Measurements from ENCODE around the gene TMEM41B.

The TMEM41B gene

GRCh38 chr11:9269492-9270013 is 44.8 kb downstream of the TMEM41B start:
- DNase-seq (no peak), ATAC-seq (ENCODE audit: insufficient read depth, low read depth) (no peak)
- Histone ChIP-seq H3K27ac (ENCODE audit: low read length) (no peak overlapping the region), H3K9me3 (ENCODE audit: insufficient read depth, low read length, severe bottlenecking) (no peaks in the 10 kb centered on the region), H3K27me3 (ENCODE audit: insufficient read depth, low read length, poor library complexity) (peaks cover 32% of the 10 kb centered on the region), H3K4me1 (ENCODE audit: insufficient read depth, low read length) (peaks cover 10% of the 10 kb centered on the region), H3K9ac (ENCODE audit: low read depth, low read length) (no peak overlapping the region), H3K4me3 (ENCODE audit: low read depth in 1 of 2, low read length in 2 of 2) (no peak overlapping the region), H3K36me3 (ENCODE audit: insufficient read depth, low read length) (no peaks in the 10 kb centered on the region), H4K20me1 (ENCODE audit: insufficient read depth, low read length) (peaks cover 4% of the 10 kb centered on the region; the same call in 1 of the 2 replicates), H3K4me2 (ENCODE audit: insufficient read depth, low read length) (no peak overlapping the region), H3K79me2 (ENCODE audit: insufficient read depth, low read length) (no peaks in the 10 kb centered on the region), H2AFZ (ENCODE audit: low read depth, low read length) (no peak overlapping the region)
- no peak for TF ChIP-seq EZH2 (IDR thresholded peaks at IDR 0.05; ENCODE audit: borderline replicate concordance, low read depth, low read length, severe bottlenecking)
- TF ChIP-seq, protein P1, sequence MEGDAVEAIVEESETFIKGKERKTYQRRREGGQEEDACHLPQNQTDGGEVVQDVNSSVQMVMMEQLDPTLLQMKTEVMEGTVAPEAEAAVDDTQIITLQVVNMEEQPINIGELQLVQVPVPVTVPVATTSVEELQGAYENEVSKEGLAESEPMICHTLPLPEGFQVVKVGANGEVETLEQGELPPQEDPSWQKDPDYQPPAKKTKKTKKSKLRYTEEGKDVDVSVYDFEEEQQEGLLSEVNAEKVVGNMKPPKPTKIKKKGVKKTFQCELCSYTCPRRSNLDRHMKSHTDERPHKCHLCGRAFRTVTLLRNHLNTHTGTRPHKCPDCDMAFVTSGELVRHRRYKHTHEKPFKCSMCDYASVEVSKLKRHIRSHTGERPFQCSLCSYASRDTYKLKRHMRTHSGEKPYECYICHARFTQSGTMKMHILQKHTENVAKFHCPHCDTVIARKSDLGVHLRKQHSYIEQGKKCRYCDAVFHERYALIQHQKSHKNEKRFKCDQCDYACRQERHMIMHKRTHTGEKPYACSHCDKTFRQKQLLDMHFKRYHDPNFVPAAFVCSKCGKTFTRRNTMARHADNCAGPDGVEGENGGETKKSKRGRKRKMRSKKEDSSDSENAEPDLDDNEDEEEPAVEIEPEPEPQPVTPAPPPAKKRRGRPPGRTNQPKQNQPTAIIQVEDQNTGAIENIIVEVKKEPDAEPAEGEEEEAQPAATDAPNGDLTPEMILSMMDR (IDR thresholded peaks at IDR 0.05; ENCODE audit: borderline replicate concordance, extremely low read depth, low read length, poor library complexity, severe bottlenecking) = no peak

DNA sequence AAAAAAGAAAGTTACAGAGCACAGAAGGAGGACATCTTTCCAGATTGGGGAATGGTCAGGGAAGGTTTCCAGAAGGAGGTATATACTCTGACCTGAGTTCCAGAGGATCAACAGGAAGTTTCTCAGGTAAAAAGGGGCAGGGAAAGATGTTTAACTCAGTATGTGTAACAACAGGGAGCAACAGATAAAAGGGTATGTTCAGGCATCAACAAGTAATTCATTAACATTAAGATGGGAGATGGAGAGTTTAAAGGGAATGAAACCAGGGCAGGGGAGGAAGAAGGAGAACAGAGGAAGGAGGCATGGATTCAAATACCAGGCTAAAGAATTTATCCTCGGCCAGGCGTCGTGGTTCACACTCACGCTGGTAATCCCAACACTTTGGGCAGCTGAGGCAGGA is 46.7 kb downstream of the TMEM41B start:
- peaks cover 18% of the 10 kb centered on the region for H3K4me1 ChIP-seq (ENCODE audit: insufficient read depth, low read length)
- no peak overlapping the region for H3K27ac ChIP-seq (ENCODE audit: low read length)
- H4K20me1 ChIP-seq (ENCODE audit: insufficient read depth, low read length) = peaks cover 4% of the 10 kb centered on the region; the same call in 1 of the 2 replicates
- H3K79me2 ChIP-seq (ENCODE audit: insufficient read depth, low read length) = no peaks in the 10 kb centered on the region
- H3K9me3 ChIP-seq (ENCODE audit: insufficient read depth, low read length, severe bottlenecking) = no peaks in the 10 kb centered on the region
- H3K4me3 ChIP-seq (ENCODE audit: low read depth in 1 of 2, low read length in 2 of 2) = no peak overlapping the region
- no peaks in the 10 kb centered on the region for H3K36me3 ChIP-seq (ENCODE audit: insufficient read depth, low read length)
- no peak overlapping the region for H2AFZ ChIP-seq (ENCODE audit: low read depth, low read length)
- H3K9ac ChIP-seq (ENCODE audit: low read depth, low read length) = no peak overlapping the region
- no peak for ATAC-seq (ENCODE audit: insufficient read depth, low read depth)
- TF ChIP-seq, protein P1 (IDR thresholded peaks at IDR 0.05; ENCODE audit: borderline replicate concordance, extremely low read depth, low read length, poor library complexity, severe bottlenecking) = no peak
- no peak for TF ChIP-seq EZH2 (IDR thresholded peaks at IDR 0.05; ENCODE audit: borderline replicate concordance, low read depth, low read length, severe bottlenecking)
- H3K4me2 ChIP-seq (ENCODE audit: insufficient read depth, low read length) = no peak overlapping the region
- H3K27me3 ChIP-seq (ENCODE audit: insufficient read depth, low read length, poor library complexity) = peaks cover 41% of the 10 kb centered on the region
- DNase-seq = no peak

DNA sequence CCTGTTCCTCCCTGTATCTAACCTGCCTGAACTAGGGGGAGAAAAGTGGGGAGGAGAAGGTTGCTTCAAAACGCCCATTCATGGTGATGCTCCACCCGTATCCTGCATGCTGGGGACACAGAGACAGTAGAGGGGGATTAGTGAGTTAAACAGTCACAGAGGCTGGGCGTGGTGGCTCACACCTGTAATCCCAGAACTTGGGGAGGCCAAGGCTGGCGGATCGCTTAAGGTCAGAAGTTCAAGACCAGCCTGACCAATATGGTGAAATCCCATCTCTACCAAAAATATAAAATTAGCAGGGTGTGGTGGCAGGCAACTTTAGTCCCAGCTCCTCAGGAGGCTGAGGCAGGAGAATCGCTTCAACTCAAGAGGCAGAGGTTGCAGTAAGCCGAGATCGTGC is 47.5 kb downstream of the TMEM41B start:
- ATAC-seq (ENCODE audit: insufficient read depth, low read depth) (no peak), DNase-seq (no peak)
- H2AFZ ChIP-seq (ENCODE audit: low read depth, low read length) = no peak overlapping the region
- no peak overlapping the region for H3K27ac ChIP-seq (ENCODE audit: low read length)
- H3K9me3 ChIP-seq (ENCODE audit: insufficient read depth, low read length, severe bottlenecking) = no peaks in the 10 kb centered on the region
- peaks cover 45% of the 10 kb centered on the region for H3K27me3 ChIP-seq (ENCODE audit: insufficient read depth, low read length, poor library complexity)
- no peak overlapping the region for H3K9ac ChIP-seq (ENCODE audit: low read depth, low read length)
- H3K4me3 ChIP-seq (ENCODE audit: low read depth in 1 of 2, low read length in 2 of 2) = no peak overlapping the region
- TF ChIP-seq, protein P1 (IDR thresholded peaks at IDR 0.05; ENCODE audit: borderline replicate concordance, extremely low read depth, low read length, poor library complexity, severe bottlenecking) = no peak
- no peak for TF ChIP-seq EZH2 (IDR thresholded peaks at IDR 0.05; ENCODE audit: borderline replicate concordance, low read depth, low read length, severe bottlenecking)
- no peak overlapping the region for H3K4me2 ChIP-seq (ENCODE audit: insufficient read depth, low read length)
- H4K20me1 ChIP-seq (ENCODE audit: insufficient read depth, low read length) = peaks cover 4% of the 10 kb centered on the region; the same call in 1 of the 2 replicates
- no peaks in the 10 kb centered on the region for H3K36me3 ChIP-seq (ENCODE audit: insufficient read depth, low read length)
- peaks cover 18% of the 10 kb centered on the region for H3K4me1 ChIP-seq (ENCODE audit: insufficient read depth, low read length)
- no peaks in the 10 kb centered on the region for H3K79me2 ChIP-seq (ENCODE audit: insufficient read depth, low read length)

Data from DND-41 (cell line).